Measurements from ENCODE around the gene OGDH. TPM values are rescaled to one million over a fixed set of nuclear protein-coding genes. Genes with fewer than 3 reads are reported as not detected.
A peak's percentile ranks its signal among the peaks of the same experiment; 100 is the strongest.

OGDH gene
- polyA plus RNA-seq, 4 donors = 66.8 to 136 (median 112) TPM

GRCh38 chr7:44709945-44710596 lies 103.6 kb downstream of the OGDH start:
- no peak overlapping the region for H3K27ac ChIP-seq (ENCODE audit: low read depth in 1 of 3, low read length in 2 of 3)
- no peak for FAIRE-seq

GRCh38 chr7:44711528-44711927 lies 105.1 kb downstream of the OGDH start:
- Histone ChIP-seq H3K36me3 (ENCODE audit: control insufficient read depth in 3 of 3, insufficient read depth in 2 of 3, low read depth in 1 of 3, low read length in 3 of 3) (peaks cover 6 to 37% (median 16%) of the 10 kb centered on the region in 3 donors), H3K4me3 (ENCODE audit: low read depth in 1 of 3, low read length in 3 of 3) (no peak overlapping the region), H3K27ac (ENCODE audit: low read depth in 1 of 3, low read length in 2 of 3) (no peak overlapping the region), H3K27me3 (ENCODE audit: control insufficient read depth in 3 of 3, insufficient read depth in 3 of 3, low read length in 3 of 3) (no peaks in the 10 kb centered on the region), H3K4me1 (ENCODE audit: control insufficient read depth in 3 of 3, insufficient read depth in 2 of 3, low read depth in 1 of 3, low read length in 2 of 3) (peaks cover 0 to 4% (median 0%) of the 10 kb centered on the region in 3 donors), H3K9me3 (ENCODE audit: control insufficient read depth in 2 of 2, insufficient read depth in 1 of 2, low read depth in 1 of 2, low read length in 1 of 2) (no peaks in the 10 kb centered on the region)
- 61 to 70% (median 61%) methylated on average over 5 of the region's 5 CpGs for WGBS, 3 donors
- no peak for FAIRE-seq
- no peak for DNase-seq

More at GRCh38 chr7:44709945-44710596, 103.6 kb downstream of the OGDH start:
- WGBS, 3 donors = 88 to 91% (median 90%) methylated on average over 10 of the region's 10 CpGs
- Histone ChIP-seq H3K36me3 (ENCODE audit: control insufficient read depth in 3 of 3, insufficient read depth in 2 of 3, low read depth in 1 of 3, low read length in 3 of 3) (peaks cover 6 to 45% (median 16%) of the 10 kb centered on the region in 3 donors), H3K4me3 (ENCODE audit: low read depth in 1 of 3, low read length in 3 of 3) (no peak overlapping the region), H3K9me3 (ENCODE audit: control insufficient read depth in 2 of 2, insufficient read depth in 1 of 2, low read depth in 1 of 2, low read length in 1 of 2) (no peaks in the 10 kb centered on the region), H3K4me1 (ENCODE audit: control insufficient read depth in 3 of 3, insufficient read depth in 2 of 3, low read depth in 1 of 3, low read length in 2 of 3) (peaks cover 0 to 4% (median 0%) of the 10 kb centered on the region in 3 donors), H3K27me3 (ENCODE audit: control insufficient read depth in 3 of 3, insufficient read depth in 3 of 3, low read length in 3 of 3) (no peaks in the 10 kb centered on the region)
- DNase-seq = no peak

DNA sequence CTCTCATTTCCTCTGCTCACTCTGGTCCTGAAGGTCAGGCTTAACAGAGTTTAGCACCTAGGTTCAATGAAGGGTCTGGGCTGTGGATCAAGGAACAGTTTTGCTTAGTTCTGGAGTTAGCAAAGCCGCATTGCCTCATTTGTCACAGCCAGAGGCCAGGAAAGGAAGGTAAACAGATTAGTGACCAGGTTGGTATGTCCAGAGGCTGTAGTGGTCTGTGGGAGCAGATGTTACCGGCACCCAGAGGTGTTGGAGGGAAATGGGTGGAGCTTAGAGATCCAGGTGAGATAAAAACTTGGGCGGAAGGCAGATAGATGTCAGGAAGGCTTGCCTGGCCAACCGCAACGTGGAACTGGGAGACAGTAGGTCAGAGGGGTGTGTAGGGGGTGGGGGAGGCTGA lies 105.6 kb downstream of the OGDH start:
- FAIRE-seq = no peak

GRCh38 chr7:44713141-44713540 lies 106.7 kb downstream of the OGDH start:
- 87 to 95% (median 90%) methylated on average over 2 of the region's 2 CpGs for WGBS, 3 donors
- Histone ChIP-seq H3K36me3 (ENCODE audit: control insufficient read depth in 3 of 3, insufficient read depth in 2 of 3, low read depth in 1 of 3, low read length in 3 of 3) (peaks cover 6 to 21% (median 7%) of the 10 kb centered on the region in 3 donors), H3K4me1 (ENCODE audit: control insufficient read depth in 3 of 3, insufficient read depth in 2 of 3, low read depth in 1 of 3, low read length in 2 of 3) (peaks cover 0 to 4% (median 0%) of the 10 kb centered on the region in 3 donors), H3K9me3 (ENCODE audit: control insufficient read depth in 2 of 2, insufficient read depth in 1 of 2, low read depth in 1 of 2, low read length in 1 of 2) (no peaks in the 10 kb centered on the region), H3K27me3 (ENCODE audit: control insufficient read depth in 3 of 3, insufficient read depth in 3 of 3, low read length in 3 of 3) (peaks cover 0 to 2% (median 0%) of the 10 kb centered on the region in 3 donors), H3K4me3 (ENCODE audit: low read depth in 1 of 3, low read length in 3 of 3) (peak overlapping the region in 1 of 3 donors; percentile 0), H3K27ac (ENCODE audit: low read depth in 1 of 3, low read length in 2 of 3) (no peak overlapping the region)
- FAIRE-seq = no peak
- DNase-seq = no peak

More for the DNA sequence above, 105.6 kb downstream of the OGDH start:
- WGBS, 3 donors = 20 to 35% (median 24%) methylated on average over 5 of the region's 5 CpGs
- H3K9me3 ChIP-seq (ENCODE audit: control insufficient read depth in 2 of 2, insufficient read depth in 1 of 2, low read depth in 1 of 2, low read length in 1 of 2) = no peaks in the 10 kb centered on the region
- no peak for DNase-seq
- peaks cover 6 to 32% (median 16%) of the 10 kb centered on the region in 3 donors for H3K36me3 ChIP-seq (ENCODE audit: control insufficient read depth in 3 of 3, insufficient read depth in 2 of 3, low read depth in 1 of 3, low read length in 3 of 3)
- H3K27ac ChIP-seq (ENCODE audit: low read depth in 1 of 3, low read length in 2 of 3) = no peak overlapping the region
- peaks cover 0 to 4% (median 0%) of the 10 kb centered on the region in 3 donors for H3K4me1 ChIP-seq (ENCODE audit: control insufficient read depth in 3 of 3, insufficient read depth in 2 of 3, low read depth in 1 of 3, low read length in 2 of 3)
- H3K4me3 ChIP-seq (ENCODE audit: low read depth in 1 of 3, low read length in 3 of 3) = no peak overlapping the region
- peaks cover 0 to 2% (median 0%) of the 10 kb centered on the region in 3 donors for H3K27me3 ChIP-seq (ENCODE audit: control insufficient read depth in 3 of 3, insufficient read depth in 3 of 3, low read length in 3 of 3)

DNA sequence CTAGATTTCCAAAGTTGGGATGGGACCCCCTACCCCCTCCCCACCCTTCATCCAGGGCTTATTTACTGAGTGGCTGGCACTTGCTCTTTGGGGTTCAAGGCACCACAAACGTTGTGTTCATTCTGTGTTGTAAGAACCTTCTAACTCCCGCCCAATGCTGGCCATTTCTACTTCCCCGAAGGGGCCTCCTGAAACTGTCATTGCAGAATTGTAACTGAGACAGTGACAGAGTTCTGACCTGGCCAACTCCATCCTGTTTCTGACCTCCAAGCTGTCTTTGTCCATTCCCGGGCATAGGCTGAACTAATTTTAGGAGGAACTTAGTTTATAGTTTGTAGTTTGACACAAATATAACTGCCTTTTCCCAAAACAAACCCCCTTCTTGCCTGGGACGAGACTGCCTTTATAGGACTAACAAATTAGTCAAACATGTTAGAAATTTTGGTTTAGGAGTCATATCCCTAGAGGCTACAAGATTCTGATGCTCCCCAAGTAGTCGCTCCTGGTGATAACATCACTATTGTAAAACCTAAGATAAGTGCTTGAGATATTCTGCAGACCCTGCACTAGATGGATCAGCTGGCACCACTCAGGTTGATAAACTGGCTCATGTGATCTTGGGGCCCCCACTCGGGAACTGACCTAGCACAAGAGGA lies 107.4 kb downstream of the OGDH start:
- H3K27me3 ChIP-seq (ENCODE audit: control insufficient read depth in 3 of 3, insufficient read depth in 3 of 3, low read length in 3 of 3) = peaks cover 0 to 2% (median 0%) of the 10 kb centered on the region in 3 donors
- FAIRE-seq = no peak
- H3K4me3 ChIP-seq (ENCODE audit: low read depth in 1 of 3, low read length in 3 of 3) = no peak overlapping the region
- no peak overlapping the region for H3K27ac ChIP-seq (ENCODE audit: low read depth in 1 of 3, low read length in 2 of 3)
- peaks cover 0 to 4% (median 0%) of the 10 kb centered on the region in 3 donors for H3K4me1 ChIP-seq (ENCODE audit: control insufficient read depth in 3 of 3, insufficient read depth in 2 of 3, low read depth in 1 of 3, low read length in 2 of 3)
- no peak for DNase-seq
- WGBS, 3 donors = 55 to 72% (median 64%) methylated on average over 7 of the region's 7 CpGs
- peaks cover 4 to 14% (median 6%) of the 10 kb centered on the region in 3 donors for H3K36me3 ChIP-seq (ENCODE audit: control insufficient read depth in 3 of 3, insufficient read depth in 2 of 3, low read depth in 1 of 3, low read length in 3 of 3)
- no peaks in the 10 kb centered on the region for H3K9me3 ChIP-seq (ENCODE audit: control insufficient read depth in 2 of 2, insufficient read depth in 1 of 2, low read depth in 1 of 2, low read length in 1 of 2)

DNA sequence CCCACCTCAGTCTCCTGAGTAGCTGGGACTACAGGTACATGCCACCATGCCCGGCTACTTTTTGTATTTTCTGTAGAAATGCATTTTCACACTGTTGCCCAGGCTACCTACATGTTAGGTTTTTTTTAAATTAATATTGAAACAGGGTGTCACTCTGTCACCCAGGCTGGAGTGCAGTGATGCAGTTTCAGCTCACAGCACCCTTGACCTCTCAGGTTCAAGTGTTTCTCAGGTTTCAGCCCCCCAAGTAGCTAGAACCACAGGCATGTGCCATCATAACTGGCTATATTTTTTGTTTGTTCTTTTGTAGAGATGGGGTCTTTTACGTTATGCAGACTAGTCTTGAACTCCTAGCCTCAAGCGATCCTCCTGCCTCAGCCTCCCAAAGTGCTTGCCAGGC lies 109.8 kb downstream of the OGDH start:
- Histone ChIP-seq H3K27ac (ENCODE audit: low read depth in 1 of 3, low read length in 2 of 3) (no peak overlapping the region), H3K4me3 (ENCODE audit: low read depth in 1 of 3, low read length in 3 of 3) (no peak overlapping the region), H3K9me3 (ENCODE audit: control insufficient read depth in 2 of 2, insufficient read depth in 1 of 2, low read depth in 1 of 2, low read length in 1 of 2) (peaks cover 0 to 6% of the 10 kb centered on the region in 2 donors), H3K36me3 (ENCODE audit: control insufficient read depth in 3 of 3, insufficient read depth in 2 of 3, low read depth in 1 of 3, low read length in 3 of 3) (no peaks in the 10 kb centered on the region), H3K27me3 (ENCODE audit: control insufficient read depth in 3 of 3, insufficient read depth in 3 of 3, low read length in 3 of 3) (peaks cover 0 to 2% (median 0%) of the 10 kb centered on the region in 3 donors), H3K4me1 (ENCODE audit: control insufficient read depth in 3 of 3, insufficient read depth in 2 of 3, low read depth in 1 of 3, low read length in 2 of 3) (peaks cover 0 to 4% (median 0%) of the 10 kb centered on the region in 3 donors)
- FAIRE-seq = no peak
- WGBS, 3 donors = 89 to 97% (median 96%) methylated on average over 3 of the region's 3 CpGs
- DNase-seq = no peak

- H3K27ac ChIP-seq (ENCODE audit: low read depth in 1 of 3, low read length in 2 of 3) = no peak overlapping the region
- H3K4me3 ChIP-seq (ENCODE audit: low read depth in 1 of 3, low read length in 3 of 3) = no peak overlapping the region
- peaks cover 0 to 7% of the 10 kb centered on the region in 2 donors for H3K9me3 ChIP-seq (ENCODE audit: control insufficient read depth in 2 of 2, insufficient read depth in 1 of 2, low read depth in 1 of 2, low read length in 1 of 2)
- WGBS, 3 donors = 94 to 98% (median 96%) methylated on average over 4 of the region's 4 CpGs
- no peaks in the 10 kb centered on the region for H3K36me3 ChIP-seq (ENCODE audit: control insufficient read depth in 3 of 3, insufficient read depth in 2 of 3, low read depth in 1 of 3, low read length in 3 of 3)
- no peak for DNase-seq
- no peak for FAIRE-seq
- peaks cover 0 to 2% (median 0%) of the 10 kb centered on the region in 3 donors for H3K27me3 ChIP-seq (ENCODE audit: control insufficient read depth in 3 of 3, insufficient read depth in 3 of 3, low read length in 3 of 3)
- no peaks in the 10 kb centered on the region for H3K4me1 ChIP-seq (ENCODE audit: control insufficient read depth in 3 of 3, insufficient read depth in 2 of 3, low read depth in 1 of 3, low read length in 2 of 3)
These were observed 113.9 kb downstream of the OGDH start for GRCh38 chr7:44720301-44720700.

- no peak for DNase-seq
- no peak for FAIRE-seq
- Histone ChIP-seq H3K27me3 (ENCODE audit: control insufficient read depth in 3 of 3, insufficient read depth in 3 of 3, low read length in 3 of 3) (no peaks in the 10 kb centered on the region), H3K9me3 (ENCODE audit: control insufficient read depth in 2 of 2, insufficient read depth in 1 of 2, low read depth in 1 of 2, low read length in 1 of 2) (peaks cover 0 to 7% of the 10 kb centered on the region in 2 donors), H3K36me3 (ENCODE audit: control insufficient read depth in 3 of 3, insufficient read depth in 2 of 3, low read depth in 1 of 3, low read length in 3 of 3) (no peaks in the 10 kb centered on the region), H3K4me1 (ENCODE audit: control insufficient read depth in 3 of 3, insufficient read depth in 2 of 3, low read depth in 1 of 3, low read length in 2 of 3) (no peaks in the 10 kb centered on the region), H3K27ac (ENCODE audit: low read depth in 1 of 3, low read length in 2 of 3) (no peak overlapping the region), H3K4me3 (ENCODE audit: low read depth in 1 of 3, low read length in 3 of 3) (no peak overlapping the region)
- 76 to 85% (median 81%) methylated on average over 4 of the region's 4 CpGs for WGBS, 3 donors
These were observed 117.8 kb downstream of the OGDH start for GRCh38 chr7:44724276-44724675.
